NCI-H1417 (cell line): ENCODE measurements around the gene CYP2U1.
"Not testable (repeated sequence)": the region's sequence is repeated elsewhere in the genome, so short reads cannot be mapped to it uniquely, and the experiment has no call there.

Experiments used
- DNase-seq, 3 experiments: peaks; one replicate each; lab custom pipeline; 2025; lab: John Stamatoyannopoulos, UW

Gene CYP2U1

DNA sequence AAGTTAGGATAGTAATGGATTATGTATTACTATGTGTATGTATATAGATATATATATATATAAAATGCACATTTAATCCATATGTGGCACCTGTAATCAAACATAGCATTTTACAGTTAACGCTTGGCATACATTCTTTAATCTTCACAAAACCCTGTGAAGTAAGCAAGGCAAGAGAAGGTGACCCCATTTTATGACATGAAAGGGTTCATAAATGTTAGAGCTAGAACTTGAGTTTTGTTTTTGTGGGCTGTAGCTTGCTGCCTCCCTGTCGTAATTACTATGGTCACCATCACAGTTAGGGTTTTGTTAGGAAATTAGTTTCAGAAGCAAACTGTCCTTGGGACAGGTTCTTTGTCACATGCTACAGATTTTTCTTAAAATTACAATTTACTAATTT is 13.8 kb upstream of the CYP2U1 start:
- no peak for DNase-seq

DNA sequence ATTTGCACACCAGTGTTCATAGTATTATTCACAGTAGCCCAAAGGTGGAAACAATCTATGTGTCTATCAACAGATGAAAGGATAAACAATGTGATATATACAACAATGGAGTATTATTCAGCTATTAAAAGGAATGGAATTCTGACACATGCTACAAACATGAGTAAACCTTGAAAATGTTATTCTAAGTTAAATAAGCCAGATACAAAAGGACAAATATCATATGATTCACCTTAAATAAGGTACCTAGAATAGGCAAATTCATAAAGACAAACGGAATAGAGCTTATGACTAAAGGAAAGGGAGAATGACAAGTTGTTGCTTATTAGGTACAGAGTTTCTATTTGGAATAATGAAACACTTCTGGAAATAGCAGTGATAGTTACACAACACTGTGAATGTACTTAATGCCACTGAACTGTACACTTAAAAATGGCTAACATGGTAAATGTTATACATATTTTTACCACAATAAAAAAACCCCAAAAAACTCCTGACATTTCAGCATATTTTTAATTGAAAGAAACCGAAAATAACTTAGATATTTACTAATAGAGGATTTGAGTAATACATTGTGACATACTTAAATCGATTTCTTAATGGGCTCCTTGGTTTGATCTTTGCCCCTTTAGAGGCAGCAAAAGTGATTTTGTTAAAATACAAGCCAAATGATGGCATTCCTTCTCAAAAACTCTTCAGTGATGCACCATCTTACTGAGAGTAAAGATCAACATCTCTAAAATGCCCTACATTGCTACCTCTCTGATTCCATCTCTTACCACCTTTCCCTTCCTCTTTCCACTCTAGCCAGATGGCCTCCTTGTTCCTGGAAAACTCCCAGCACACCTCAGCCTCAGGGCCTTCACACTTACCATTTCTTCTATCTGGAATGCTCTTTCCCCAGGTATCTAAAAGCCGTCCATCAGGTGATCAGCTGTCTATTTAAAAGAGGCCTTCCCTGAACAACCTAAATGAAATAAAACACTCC is 8.6 kb upstream of the CYP2U1 start:
- DNase-seq: no peak

- not testable (repeated sequence) for DNase-seq
Measured at GRCh38 chr4:107925713-107926112, 5.6 kb upstream of the CYP2U1 start.

- DNase-seq: not testable (repeated sequence)
Measured at GRCh38 chr4:107926875-107927274, 4.5 kb upstream of the CYP2U1 start.

DNA sequence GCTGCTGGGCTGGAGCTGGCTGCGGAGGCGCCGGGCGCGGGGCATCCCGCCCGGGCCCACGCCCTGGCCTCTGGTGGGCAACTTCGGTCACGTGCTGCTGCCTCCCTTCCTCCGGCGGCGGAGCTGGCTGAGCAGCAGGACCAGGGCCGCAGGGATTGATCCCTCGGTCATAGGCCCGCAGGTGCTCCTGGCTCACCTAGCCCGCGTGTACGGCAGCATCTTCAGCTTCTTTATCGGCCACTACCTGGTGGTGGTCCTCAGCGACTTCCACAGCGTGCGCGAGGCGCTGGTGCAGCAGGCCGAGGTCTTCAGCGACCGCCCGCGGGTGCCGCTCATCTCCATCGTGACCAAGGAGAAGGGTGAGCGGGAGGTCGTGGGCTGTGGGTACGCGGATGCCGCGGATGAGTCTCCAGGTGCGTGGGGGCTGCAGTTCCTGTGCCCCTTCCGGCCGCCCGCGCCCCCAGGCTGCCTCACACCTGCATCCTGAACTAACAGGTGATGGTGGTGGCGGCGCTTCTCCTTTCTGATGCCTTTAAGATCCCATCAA is 499 bp downstream of the CYP2U1 start:
- DNase-seq: peak; percentile 31 to 81 (median 81)

DNA sequence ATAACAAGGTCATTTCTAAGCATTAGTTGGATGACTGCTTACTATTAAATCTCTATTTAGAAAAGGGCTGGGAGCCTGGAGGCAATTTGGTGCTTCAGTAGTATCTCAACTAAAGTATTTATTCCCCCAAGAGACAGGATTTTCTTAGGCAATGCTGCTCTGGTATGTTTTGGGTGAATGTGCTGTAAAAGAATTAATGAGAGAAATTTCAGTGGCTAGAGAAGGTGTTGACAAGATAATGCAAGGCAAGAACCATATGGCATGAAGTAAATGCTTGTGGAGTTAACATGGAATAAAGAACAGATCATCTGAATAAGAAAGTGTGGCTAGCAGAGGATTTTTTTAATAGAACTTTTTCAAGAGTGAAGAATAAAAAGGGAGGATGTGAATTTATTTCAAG is 3.9 kb downstream of the CYP2U1 start:
- DNase-seq: no peak

DNA sequence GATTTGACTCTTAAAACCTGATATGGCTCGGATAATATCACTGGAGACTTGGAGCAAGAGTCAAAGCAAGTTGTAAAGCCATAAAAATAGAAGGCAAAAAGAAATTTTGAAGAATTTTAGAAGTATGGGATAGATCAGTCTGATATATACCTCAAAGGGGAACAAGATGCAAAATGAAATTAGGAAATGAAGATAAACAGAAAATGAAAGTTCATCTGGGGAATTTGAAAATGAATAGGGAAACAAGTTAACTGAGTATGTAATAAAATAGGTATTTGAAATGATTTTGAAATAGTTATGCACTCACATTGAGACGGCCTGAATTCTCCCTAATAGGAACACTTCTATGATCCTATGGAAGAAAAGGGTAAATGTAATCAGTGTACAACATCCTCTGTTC is 5.7 kb downstream of the CYP2U1 start:
- no peak for DNase-seq

GRCh38 chr4:107939307-107939706 is 8.0 kb downstream of the CYP2U1 start:
- DNase-seq: no peak

GRCh38 chr4:107945809-107946208 is 14.5 kb downstream of the CYP2U1 start:
- no peak for DNase-seq

- DNase-seq: no peak
Measured at GRCh38 chr4:107950746-107951540, 19.6 kb downstream of the CYP2U1 start.

- no peak for DNase-seq
Measured at GRCh38 chr4:107951551-107951950, 20.2 kb downstream of the CYP2U1 start.

- no peak for DNase-seq
Measured at GRCh38 chr4:107956011-107956410, 24.7 kb downstream of the CYP2U1 start.

GRCh38 chr4:107966903-107967302 is 35.6 kb downstream of the CYP2U1 start:
- DNase-seq: no peak

- DNase-seq: not testable (repeated sequence)
Measured at GRCh38 chr4:107967519-107967918, 36.2 kb downstream of the CYP2U1 start.

- DNase-seq: not testable (repeated sequence)
Measured at GRCh38 chr4:107967921-107968320, 36.6 kb downstream of the CYP2U1 start.

GRCh38 chr4:107970063-107970798 is 38.9 kb downstream of the CYP2U1 start:
- no peak for DNase-seq

DNA sequence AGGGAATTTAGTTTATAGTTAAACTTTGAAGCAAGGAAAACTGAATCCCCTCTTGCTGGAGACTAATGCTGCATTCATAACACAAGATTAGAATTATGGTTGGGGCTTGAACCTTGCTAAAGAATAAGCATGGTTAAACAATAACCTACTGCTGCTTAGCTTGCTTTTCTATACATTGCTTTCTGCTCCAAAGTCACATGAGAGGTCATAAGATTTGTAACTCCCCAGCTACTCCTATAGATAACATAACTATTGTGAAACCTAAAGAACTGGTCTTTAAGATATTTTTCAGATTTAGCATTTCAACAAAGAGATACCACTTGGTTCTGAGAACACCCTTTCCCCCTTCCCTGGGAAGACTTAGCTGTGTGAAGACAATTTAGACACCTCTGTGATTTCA is 41.3 kb downstream of the CYP2U1 start:
- no peak for DNase-seq

DNA sequence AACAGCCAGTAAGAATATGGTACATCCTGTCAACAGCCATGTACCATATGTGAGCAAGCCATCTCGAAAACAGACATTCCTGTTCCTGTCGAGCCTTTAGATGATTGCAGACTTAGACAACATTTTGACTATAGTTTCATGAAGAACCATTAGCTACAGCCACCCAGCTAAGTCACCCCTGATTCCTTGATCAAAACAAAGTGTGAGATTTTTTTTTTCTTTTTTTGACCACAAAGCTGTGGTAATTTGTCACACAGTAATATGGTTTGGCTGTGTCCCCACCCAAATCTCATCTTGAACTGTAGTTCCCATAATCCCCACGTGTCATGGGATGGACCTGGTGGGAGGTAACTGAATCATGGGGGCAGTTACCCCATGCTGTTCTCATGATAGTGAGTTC is 43.2 kb downstream of the CYP2U1 start:
- no peak for DNase-seq

- DNase-seq: no peak
Measured at GRCh38 chr4:107977482-107977881, 46.1 kb downstream of the CYP2U1 start.

DNA sequence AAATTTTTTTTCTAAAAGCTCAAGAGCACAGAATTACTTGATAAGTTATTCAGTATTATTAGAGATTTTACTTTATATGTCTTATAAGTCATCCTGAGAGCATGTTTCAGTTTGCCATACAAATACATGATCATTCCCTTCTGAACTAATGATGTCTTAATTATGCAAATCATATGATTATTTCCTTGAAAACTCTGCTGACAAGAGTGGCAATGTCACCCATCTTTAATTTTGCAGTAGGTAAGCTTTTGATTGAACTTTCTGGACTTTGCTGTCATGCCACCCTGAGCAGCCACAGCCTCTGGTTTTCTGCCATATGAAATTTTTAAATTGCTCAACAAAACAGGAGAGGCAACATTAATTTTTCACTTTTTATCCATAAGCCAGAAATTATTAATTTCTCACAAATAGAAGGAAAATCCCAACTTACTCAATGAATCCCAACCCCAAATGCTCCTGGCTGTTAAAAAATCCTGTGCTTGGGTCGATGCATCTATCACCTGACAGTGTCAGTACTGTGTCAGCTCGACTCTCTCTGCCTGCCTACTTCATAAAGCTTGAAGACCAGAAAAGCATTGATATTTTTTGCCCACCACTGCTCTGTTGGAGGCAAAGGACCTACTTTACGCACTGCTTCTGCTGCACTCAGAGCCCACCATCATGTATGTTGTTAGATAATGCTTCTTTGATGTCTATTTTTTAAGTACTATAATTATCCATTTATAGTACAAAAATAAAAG is 46.8 kb downstream of the CYP2U1 start:
- no peak for DNase-seq
